PC-3 (cell line): ENCODE data around the gene C5orf63.

Source experiments
- CTCF ChIP-seq: fragments of 300-600 bp; sonication (generic); conservative IDR thresholded peaks from 2 replicates; pipeline ENCODE4 v1.5.1; 2017; ENCODE audit warnings: antibody characterized with exemption, low read depth, mild to moderate bottlenecking, low read length
- EZH2phosphoT487 ChIP-seq: fragments of 300-600 bp; sonication (generic); IDR thresholded peaks from 2 replicates; pipeline ENCODE4 v1.6.1; 2018; ENCODE audit warnings: mild to moderate bottlenecking, antibody characterized with exemption, low read length, borderline replicate concordance

DNA sequence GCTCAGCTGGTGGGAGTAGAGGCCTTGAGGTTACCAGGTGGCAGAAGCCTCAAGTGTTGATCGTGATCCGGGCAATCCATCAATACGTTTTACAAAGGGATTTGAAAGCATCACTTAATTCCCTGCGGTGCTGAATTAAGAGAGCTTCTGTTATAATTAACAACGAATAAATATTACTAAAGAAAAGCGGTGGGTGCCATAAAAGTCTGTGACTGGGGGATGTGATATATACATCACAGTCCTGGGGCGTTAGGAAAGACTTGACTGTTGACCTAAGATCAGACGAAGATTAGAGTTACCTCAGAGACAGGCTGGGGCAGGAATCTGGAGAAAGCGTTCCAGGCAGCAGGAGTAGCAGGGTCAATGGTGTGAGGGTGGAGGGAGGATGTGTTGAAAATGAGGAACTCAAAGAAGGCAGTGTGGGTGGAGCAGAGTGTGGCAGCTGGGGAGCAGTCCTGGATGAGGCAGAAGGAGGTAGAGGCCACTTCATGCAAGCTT is 6.7 kb upstream of the C5orf63 start:
- TF ChIP-seq CTCF, result no peak
- TF ChIP-seq EZH2phosphoT487, result no peak
